ENCODE results near the gene SERF2.
"Not testable (repeated sequence)": the region's sequence is repeated elsewhere in the genome, so short reads cannot be mapped to it uniquely, and the experiment has no call there.

The SERF2 gene

DNA sequence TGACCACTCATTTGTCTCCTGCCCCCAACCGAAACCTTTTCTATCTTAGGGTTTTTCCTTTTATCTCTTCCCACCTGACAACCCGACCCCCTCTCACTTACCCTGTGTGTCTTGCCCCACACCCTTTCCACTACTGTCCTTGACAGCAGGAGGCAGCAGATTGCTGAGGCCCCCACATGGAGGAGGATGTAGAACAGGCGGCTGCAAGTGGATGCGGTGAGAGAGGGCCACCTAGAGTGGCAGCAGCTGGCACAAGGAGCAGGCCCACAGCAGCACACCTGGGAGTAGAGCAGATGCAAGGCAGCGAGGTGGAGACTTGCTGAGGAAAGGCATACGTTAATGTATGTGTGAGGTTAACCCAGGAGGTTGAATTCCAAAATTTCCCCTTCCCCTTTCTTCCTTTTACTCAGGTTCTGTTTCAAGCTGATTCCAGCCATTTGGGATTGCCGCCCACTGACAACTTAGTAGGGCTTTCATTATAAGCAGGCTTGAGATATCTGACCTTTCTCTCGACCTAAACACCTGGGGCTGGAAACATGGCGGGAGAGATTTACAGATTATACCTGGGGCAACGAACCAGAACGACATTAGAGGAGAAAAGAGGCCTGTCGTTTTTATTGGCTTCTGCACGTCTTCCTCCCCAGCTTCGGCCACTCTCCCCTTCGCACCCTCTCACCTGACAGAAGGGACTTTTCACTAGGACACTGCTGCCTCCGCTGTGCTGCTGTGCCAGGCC is 7.3 kb downstream of the SERF2 start:
- ChIA-PET CTCF (no interaction called here), POLR2A (ENCODE audit: low non-redundant PET) (no interaction called here)
- no peak for DNase-seq (ENCODE audit: low spot score)
- TF ChIP-seq CTCF (conservative IDR thresholded peaks at IDR 0.05; ENCODE audit: low read depth) = no peak
- peak overlapping the region; percentile 84 for H3K27ac ChIP-seq

GRCh38 chr15:43799945-43800285 is 7.8 kb downstream of the SERF2 start, which contains the start of gene SERINC4:
SERINC4 (minus strand) TSS chr15:43800220; CDS start chr15:43799986, 234 bp downstream.
- TF ChIP-seq CTCF (conservative IDR thresholded peaks at IDR 0.05; ENCODE audit: low read depth) = no peak
- POLR2A ChIA-PET (ENCODE audit: low non-redundant PET) = no interaction called here
- CTCF ChIA-PET = no interaction called here
- H3K27ac ChIP-seq = peak within 1 kb of the TSS; percentile 84
- no peak for DNase-seq (ENCODE audit: low spot score)

- CTCF ChIA-PET = no interaction called here
- peak; percentile 88 for DNase-seq (ENCODE audit: low spot score)
- POLR2A ChIA-PET (ENCODE audit: low non-redundant PET) = interaction anchor here (0.5 kb wide), 1 partner anchor 37 kb away, joined by 3 read pairs; no protein-coding TSS in a partner anchor
- TF ChIP-seq CTCF (conservative IDR thresholded peaks at IDR 0.05; ENCODE audit: low read depth) = no peak
- H3K27ac ChIP-seq = peak within 1 kb of the TSS; percentile 84
Observed at GRCh38 chr15:43800286-43801141, 8.4 kb downstream of the SERF2 start, which contains the start of gene HYPK. HYPK (plus strand) TSS chr15:43800599; CDS start chr15:43800623, 24 bp downstream.

DNA sequence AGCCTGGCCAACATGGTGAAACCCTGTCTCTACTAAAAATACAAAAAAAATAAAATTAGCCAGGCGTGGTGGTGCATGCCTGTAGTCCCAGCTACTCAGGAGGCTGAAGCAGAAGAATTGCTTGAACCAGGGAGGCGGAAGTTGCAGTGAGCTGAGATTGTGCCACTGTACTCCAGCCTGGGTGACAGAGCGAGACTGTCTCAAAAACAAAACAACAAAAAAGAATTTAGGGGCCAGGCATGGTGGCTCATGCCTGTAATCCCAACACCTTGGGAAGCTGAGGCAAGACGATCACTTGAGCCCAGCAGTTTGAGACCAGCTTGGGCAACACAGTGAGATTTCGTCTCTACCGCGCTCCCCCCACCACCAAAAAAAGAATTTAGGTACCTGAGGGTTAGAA is 10.6 kb downstream of the SERF2 start:
- CTCF ChIA-PET; POLR2A ChIA-PET (ENCODE audit: low non-redundant PET); DNase-seq (ENCODE audit: low spot score): not testable (repeated sequence)
- H3K27ac ChIP-seq = peak overlapping the region; percentile 30

DNA sequence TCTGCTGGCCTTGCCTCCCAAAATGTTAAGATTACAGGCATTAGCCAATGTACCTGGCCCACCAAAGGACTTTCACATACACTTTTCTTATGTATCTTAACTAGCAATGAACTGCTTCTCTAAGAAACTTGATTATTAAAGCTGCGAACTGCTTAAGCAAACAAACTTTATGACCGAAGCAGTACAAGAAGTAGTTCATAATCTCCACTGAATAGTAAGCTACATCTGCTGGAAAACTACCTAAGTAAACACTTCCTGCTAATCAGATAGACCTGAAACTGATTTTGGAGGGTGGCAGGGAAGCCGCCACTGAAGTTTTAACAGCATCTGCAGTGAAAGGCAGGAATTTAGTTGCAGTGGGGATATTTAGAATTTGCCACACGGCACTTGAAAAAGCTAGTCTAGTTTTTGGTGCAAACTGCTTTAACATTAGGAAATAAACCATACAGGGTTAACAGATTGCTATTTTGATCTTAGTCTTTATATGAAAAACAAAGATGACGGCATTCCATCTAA is 16.4 kb downstream of the SERF2 start:
- CTCF ChIA-PET = interaction anchor here (0.5 kb wide), 1 partner anchor 23 kb away, joined by 3 read pairs; no protein-coding TSS in a partner anchor
- no peak for TF ChIP-seq CTCF (conservative IDR thresholded peaks at IDR 0.05; ENCODE audit: low read depth)
- H3K27ac ChIP-seq = no peak overlapping the region
- POLR2A ChIA-PET (ENCODE audit: low non-redundant PET) = no interaction called here
- DNase-seq (ENCODE audit: low spot score) = no peak

DNA sequence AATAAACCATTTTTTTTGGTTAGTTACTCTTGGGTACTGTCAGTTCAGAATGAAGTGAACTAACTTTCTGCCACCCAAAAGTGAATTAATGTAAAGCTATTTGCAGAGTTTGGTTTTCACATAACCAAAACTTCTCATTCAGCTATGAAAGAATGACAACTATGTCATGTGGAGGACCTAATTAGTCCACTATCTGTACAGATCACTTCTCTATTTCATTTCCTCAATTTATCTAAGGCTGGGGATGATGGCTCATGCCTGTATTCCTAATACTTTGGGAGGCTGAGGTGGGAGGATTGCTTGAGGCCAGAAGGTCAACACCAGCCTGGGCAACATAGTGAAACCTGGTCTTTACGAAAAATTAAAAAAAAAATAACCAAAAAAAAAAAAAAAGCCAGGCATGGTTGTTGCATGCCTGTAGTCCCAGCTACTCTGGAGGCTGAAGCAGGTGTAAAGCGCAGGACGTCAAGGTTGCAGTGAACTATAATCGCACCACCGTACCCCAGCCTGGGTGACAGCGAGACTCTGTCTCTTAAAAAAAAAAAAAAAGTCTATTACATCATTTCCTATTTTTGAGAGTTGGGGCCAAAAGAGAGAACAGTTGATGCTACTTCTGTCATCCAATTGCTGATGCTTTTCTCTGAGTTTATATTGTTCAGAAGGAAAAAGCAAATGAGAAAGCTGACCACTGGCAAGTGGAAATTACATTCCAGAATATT is 17.0 kb downstream of the SERF2 start:
- ChIA-PET POLR2A (ENCODE audit: low non-redundant PET) (no interaction called here), CTCF (interaction anchor here (0.6 kb wide), 1 partner anchor 23 kb away, joined by 5 read pairs; no protein-coding TSS in a partner anchor)
- no peak for DNase-seq (ENCODE audit: low spot score)
- no peak for TF ChIP-seq CTCF (conservative IDR thresholded peaks at IDR 0.05; ENCODE audit: low read depth)
- no peak overlapping the region for H3K27ac ChIP-seq

DNA sequence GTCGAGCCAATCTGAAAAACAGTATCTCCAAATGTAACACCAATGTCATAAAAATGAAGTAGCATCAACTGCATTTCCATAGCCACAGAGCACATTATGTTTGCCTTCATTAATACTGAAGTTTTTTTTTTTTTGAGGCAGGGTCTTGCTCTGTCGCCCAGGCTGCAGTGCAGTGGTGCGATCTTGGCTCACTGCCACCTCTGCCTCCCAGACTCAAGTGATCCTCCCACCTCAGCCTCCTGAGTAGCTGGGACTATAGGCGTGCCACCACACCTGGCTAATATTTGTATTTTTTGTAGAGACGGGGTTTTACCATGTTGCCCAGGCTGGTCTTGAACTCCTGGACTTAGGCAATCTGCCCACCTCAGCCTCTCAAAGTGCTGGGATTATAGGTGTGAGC is 22.9 kb downstream of the SERF2 start:
- H3K27ac ChIP-seq; DNase-seq (ENCODE audit: low spot score); POLR2A ChIA-PET (ENCODE audit: low non-redundant PET); CTCF ChIA-PET: not testable (repeated sequence)
